ENCODE data around the gene NCDN. TPM values are rescaled to one million over a fixed set of nuclear protein-coding genes. Genes with fewer than 3 reads are reported as not detected.
"Not testable (repeated sequence)": the region's sequence is repeated elsewhere in the genome, so short reads cannot be mapped to it uniquely, and the experiment has no call there.

The NCDN gene
- total RNA-seq, 2 experiments from 2014 or later: 21.1 to 23.4 TPM

- CTCF ChIA-PET: interaction anchor here (0.7 to 1.5 kb wide), 4 partner anchors 12 to 191 kb away, joined by 3 to 5 read pairs (median 4); no protein-coding TSS in a partner anchor
- H3K27me3 Mint-ChIP-seq: peaks cover 14% of the 10 kb centered on the region
- DNase-seq; ATAC-seq; H3K36me3 Mint-ChIP-seq (ENCODE audit: low read depth); H3K9me3 Mint-ChIP-seq (ENCODE audit: low read depth); POLR2A ChIA-PET: not testable (repeated sequence)
- H3K27ac Mint-ChIP-seq: peak overlapping the region; percentile 15
- peaks cover 20% of the 10 kb centered on the region for H3K4me1 Mint-ChIP-seq
- intact Hi-C loops (cut with DNase I, micrococcal nuclease): loop anchor here in 1 of 2 experiments (1.0 to 10.0 kb wide), 3 partner anchors 65 to 878 kb away; partner anchors contain the start of genes C1orf216, OSCP1 and PSMB2
- H3K4me3 Mint-ChIP-seq: peak overlapping the region; percentile 24
Observed at GRCh38 chr1:35576766-35577070, 19.1 kb downstream of the NCDN start.

- intact Hi-C loops (cut with DNase I, micrococcal nuclease): loop anchor here in 1 of 2 experiments (1.0 to 10.0 kb wide), 3 partner anchors 64 to 877 kb away; partner anchors contain the start of genes C1orf216, OSCP1 and PSMB2
- POLR2A ChIA-PET: interaction anchor here (0.6 to 1.3 kb wide), 2 partner anchors 13 to 16 kb away, joined by 3 to 4 read pairs; no protein-coding TSS in a partner anchor
Observed at GRCh38 chr1:35577071-35577998, 19.7 kb downstream of the NCDN start.

GRCh38 chr1:35580949-35581388 lies 23.4 kb downstream of the NCDN start:
- ChIA-PET POLR2A (interaction anchor here (0.6 kb wide), 1 partner anchor 302 kb away, joined by 4 read pairs; the partner anchor contains the start of gene AGO1), CTCF (interaction anchor here (0.6 to 1.5 kb wide), 4 partner anchors 9 to 181 kb away, joined by 3 to 4 read pairs (median 3); no protein-coding TSS in a partner anchor)
- no peak overlapping the region for H3K27ac Mint-ChIP-seq
- H3K4me1 Mint-ChIP-seq: peaks cover 20% of the 10 kb centered on the region
- intact Hi-C loops (cut with DNase I, micrococcal nuclease): no loop called here
- H3K4me3 Mint-ChIP-seq: no peak overlapping the region
- DNase-seq (no peak), ATAC-seq (no peak)
- peaks cover 3% of the 10 kb centered on the region for H3K27me3 Mint-ChIP-seq
- H3K36me3 Mint-ChIP-seq (ENCODE audit: low read depth): no peaks in the 10 kb centered on the region
- no peaks in the 10 kb centered on the region for H3K9me3 Mint-ChIP-seq (ENCODE audit: low read depth)

More at GRCh38 chr1:35577071-35577998, 19.7 kb downstream of the NCDN start:
- ATAC-seq: peak; percentile 83
- peak overlapping the region; percentile 63 for H3K4me3 Mint-ChIP-seq
- peaks cover 12% of the 10 kb centered on the region for H3K27me3 Mint-ChIP-seq
- DNase-seq: peak; percentile 74
- peaks cover 20% of the 10 kb centered on the region for H3K4me1 Mint-ChIP-seq
- no peaks in the 10 kb centered on the region for H3K9me3 Mint-ChIP-seq (ENCODE audit: low read depth)
- peak overlapping the region; percentile 80 for H3K27ac Mint-ChIP-seq
- CTCF ChIA-PET: interaction anchor here (0.6 to 1.6 kb wide), 9 partner anchors 9 to 190 kb away, joined by 4 to 11 read pairs (median 5); no protein-coding TSS in a partner anchor
- H3K36me3 Mint-ChIP-seq (ENCODE audit: low read depth): no peaks in the 10 kb centered on the region

- POLR2A ChIA-PET; H3K27ac Mint-ChIP-seq; H3K4me3 Mint-ChIP-seq; intact Hi-C loops (cut with DNase I, micrococcal nuclease); ATAC-seq; DNase-seq; H3K9me3 Mint-ChIP-seq (ENCODE audit: low read depth); H3K36me3 Mint-ChIP-seq (ENCODE audit: low read depth); H3K27me3 Mint-ChIP-seq: not testable (repeated sequence)
- peaks cover 14% of the 10 kb centered on the region for H3K4me1 Mint-ChIP-seq
- CTCF ChIA-PET: interaction anchor here (0.7 to 1.5 kb wide), 2 partner anchors 16 to 181 kb away, joined by 3 read pairs; no protein-coding TSS in a partner anchor
Observed at GRCh38 chr1:35581621-35582020, 24.0 kb downstream of the NCDN start.

- no peak overlapping the region for H3K4me3 Mint-ChIP-seq
- ChIA-PET POLR2A (no interaction called here), CTCF (interaction anchor here (0.6 to 1.5 kb wide), 5 partner anchors 15 to 133 kb away, joined by 3 to 6 read pairs (median 3); no protein-coding TSS in a partner anchor)
- no peak overlapping the region for H3K27ac Mint-ChIP-seq
- H3K36me3 Mint-ChIP-seq (ENCODE audit: low read depth): no peaks in the 10 kb centered on the region
- no peaks in the 10 kb centered on the region for H3K27me3 Mint-ChIP-seq
- intact Hi-C loops (cut with DNase I, micrococcal nuclease): no loop called here
- no peaks in the 10 kb centered on the region for H3K4me1 Mint-ChIP-seq
- no peak for ATAC-seq
- no peaks in the 10 kb centered on the region for H3K9me3 Mint-ChIP-seq (ENCODE audit: low read depth)
- no peak for DNase-seq
Observed at GRCh38 chr1:35585281-35585680, 27.7 kb downstream of the NCDN start.

GRCh38 chr1:35585805-35586204 lies 28.2 kb downstream of the NCDN start:
- H3K4me3 Mint-ChIP-seq; intact Hi-C loops (cut with DNase I, micrococcal nuclease); H3K9me3 Mint-ChIP-seq (ENCODE audit: low read depth); H3K36me3 Mint-ChIP-seq (ENCODE audit: low read depth); H3K4me1 Mint-ChIP-seq; DNase-seq; POLR2A ChIA-PET; ATAC-seq; H3K27ac Mint-ChIP-seq; H3K27me3 Mint-ChIP-seq: not testable (repeated sequence)
- CTCF ChIA-PET: interaction anchor here (0.6 to 1.5 kb wide), 4 partner anchors 17 to 134 kb away, joined by 3 to 6 read pairs (median 4); no protein-coding TSS in a partner anchor

- no peaks in the 10 kb centered on the region for H3K4me1 Mint-ChIP-seq
- H3K27me3 Mint-ChIP-seq: no peaks in the 10 kb centered on the region
- ATAC-seq (no peak), DNase-seq (no peak)
- no peaks in the 10 kb centered on the region for H3K9me3 Mint-ChIP-seq (ENCODE audit: low read depth)
- intact Hi-C loops (cut with DNase I, micrococcal nuclease): no loop called here
- no peaks in the 10 kb centered on the region for H3K36me3 Mint-ChIP-seq (ENCODE audit: low read depth)
- H3K27ac Mint-ChIP-seq: no peak overlapping the region
- no peak overlapping the region for H3K4me3 Mint-ChIP-seq
- ChIA-PET POLR2A (interaction anchor here (0.5 to 0.6 kb wide), 3 partner anchors 14 to 262 kb away, joined by 3 to 7 read pairs (median 3); no protein-coding TSS in a partner anchor), CTCF (interaction anchor here (1.3 kb wide), 1 partner anchor 9 kb away, joined by 5 read pairs; no protein-coding TSS in a partner anchor)
Observed at GRCh38 chr1:35586808-35587207, 29.2 kb downstream of the NCDN start.

GRCh38 chr1:35587736-35588135 lies 30.1 kb downstream of the NCDN start:
- Mint-ChIP-seq H3K27me3 (no peaks in the 10 kb centered on the region), H3K4me3 (no peak overlapping the region), H3K27ac (no peak overlapping the region), H3K9me3 (ENCODE audit: low read depth) (no peaks in the 10 kb centered on the region), H3K36me3 (ENCODE audit: low read depth) (no peaks in the 10 kb centered on the region), H3K4me1 (peaks cover under 1% of the 10 kb centered on the region)
- ChIA-PET CTCF (no interaction called here), POLR2A (no interaction called here)
- intact Hi-C loops (cut with DNase I, micrococcal nuclease): no loop called here
- ATAC-seq (no peak), DNase-seq (no peak)

- Mint-ChIP-seq H3K27me3 (no peaks in the 10 kb centered on the region), H3K4me3 (no peak overlapping the region), H3K9me3 (ENCODE audit: low read depth) (no peaks in the 10 kb centered on the region), H3K4me1 (peaks cover 6% of the 10 kb centered on the region), H3K36me3 (ENCODE audit: low read depth) (no peaks in the 10 kb centered on the region), H3K27ac (no peak overlapping the region)
- intact Hi-C loops (cut with DNase I, micrococcal nuclease): no loop called here
- ATAC-seq (no peak), DNase-seq (no peak)
- CTCF ChIA-PET: no interaction called here
- POLR2A ChIA-PET: no interaction called here
Observed at GRCh38 chr1:35588197-35588910, 30.8 kb downstream of the NCDN start.

GRCh38 chr1:35589516-35590427 lies 32.2 kb downstream of the NCDN start:
- no peak for ATAC-seq
- Mint-ChIP-seq H3K4me1 (peaks cover 12% of the 10 kb centered on the region), H3K27ac (peak overlapping the region; percentile 15), H3K4me3 (no peak overlapping the region), H3K36me3 (ENCODE audit: low read depth) (no peaks in the 10 kb centered on the region), H3K9me3 (ENCODE audit: low read depth) (no peaks in the 10 kb centered on the region), H3K27me3 (no peaks in the 10 kb centered on the region)
- ChIA-PET POLR2A (no interaction called here), CTCF (interaction anchor here (0.6 to 1.1 kb wide), 2 partner anchors 9 to 498 kb away, joined by 3 to 4 read pairs; no protein-coding TSS in a partner anchor)
- DNase-seq: no peak
- intact Hi-C loops (cut with DNase I, micrococcal nuclease): no loop called here
